DND-41 (cell line): ENCODE results near the gene TSSK6.
A peak's percentile ranks its signal among the peaks of the same experiment; 100 is the strongest.

Experiments used
- ATAC-seq: fragments of 200-7000 bp; cut with Tn5 transposase; 3 replicates; pipeline ENCODE4 v1.9.1; 2021; ENCODE audit warnings: low read depth; ENCODE audit not compliant: insufficient read depth
- DNase-seq: peaks from one replicate; pipeline ENCODE4 v3.0.0-alpha.2; 2020
- H2AFZ ChIP-seq: 2 replicates; pipeline ENCODE4 v1.6.0; 2012; ENCODE audit warnings: low read depth, low read length
- H3K27ac ChIP-seq: 2 replicates; pipeline ENCODE4 v1.5.1; 2012; ENCODE audit warnings: low read length, inconsistent platforms
- H3K27me3 ChIP-seq: fragments of 200-600 bp; sonication (generic); 2 replicates; pipeline ENCODE4 v1.6.0; 2012; ENCODE audit warnings: low read length, mild to moderate bottlenecking, inconsistent platforms; ENCODE audit not compliant: insufficient read depth, poor library complexity
- H3K36me3 ChIP-seq: 2 replicates; pipeline ENCODE4 v1.5.1; 2012; ENCODE audit warnings: low read length, inconsistent platforms; ENCODE audit not compliant: insufficient read depth
- H3K4me1 ChIP-seq: 2 replicates; pipeline ENCODE4 v1.5.1; 2012; ENCODE audit warnings: mild to moderate bottlenecking, low read length; ENCODE audit not compliant: insufficient read depth
- H3K4me2 ChIP-seq: 2 replicates; pipeline ENCODE4 v1.6.0; 2012; ENCODE audit warnings: mild to moderate bottlenecking, moderate library complexity, low read length, inconsistent platforms; ENCODE audit not compliant: insufficient read depth
- H3K4me3 ChIP-seq, 2 experiments: fragments of 200-600 bp in 1 of 2; shearing (Covaris generic) in 1 of 2; 2 replicates each; pipeline ENCODE4 v1.5.1; 2012 to 2016; ENCODE audit warnings: inconsistent platforms in 2 of 2, low read length in 2 of 2, mild to moderate bottlenecking in 2 of 2, low read depth in 1 of 2, moderate library complexity in 1 of 2
- H3K79me2 ChIP-seq: 2 replicates; pipeline ENCODE4 v1.6.0; 2012; ENCODE audit warnings: low read length, inconsistent platforms; ENCODE audit not compliant: insufficient read depth
- H3K9ac ChIP-seq: 2 replicates; pipeline ENCODE4 v1.6.0; 2012; ENCODE audit warnings: low read depth, mild to moderate bottlenecking, inconsistent platforms, low read length, moderate library complexity
- H3K9me3 ChIP-seq: 2 replicates; pipeline ENCODE4 v1.5.1; 2012; ENCODE audit warnings: low read length, moderate library complexity, mild to moderate bottlenecking, inconsistent platforms; ENCODE audit not compliant: insufficient read depth, severe bottlenecking
- H4K20me1 ChIP-seq: 2 replicates; pipeline ENCODE4 v1.6.0; 2012; ENCODE audit warnings: low read length; ENCODE audit not compliant: insufficient read depth
- EZH2 ChIP-seq: IDR thresholded peaks from 3 replicates; pipeline ENCODE4 v1.6.1; 2012; ENCODE audit warnings: borderline replicate concordance, low read depth, mild to moderate bottlenecking, moderate library complexity, low read length, inconsistent platforms; ENCODE audit not compliant: severe bottlenecking
- TF ChIP-seq, protein P1 (sequence below): IDR thresholded peaks from 2 replicates; pipeline ENCODE4 v1.5.1; 2012; ENCODE audit warnings: borderline replicate concordance, low read length, moderate library complexity, mild to moderate bottlenecking; ENCODE audit not compliant: poor library complexity, severe bottlenecking; ENCODE audit errors: extremely low read depth

TSSK6 gene

DNA sequence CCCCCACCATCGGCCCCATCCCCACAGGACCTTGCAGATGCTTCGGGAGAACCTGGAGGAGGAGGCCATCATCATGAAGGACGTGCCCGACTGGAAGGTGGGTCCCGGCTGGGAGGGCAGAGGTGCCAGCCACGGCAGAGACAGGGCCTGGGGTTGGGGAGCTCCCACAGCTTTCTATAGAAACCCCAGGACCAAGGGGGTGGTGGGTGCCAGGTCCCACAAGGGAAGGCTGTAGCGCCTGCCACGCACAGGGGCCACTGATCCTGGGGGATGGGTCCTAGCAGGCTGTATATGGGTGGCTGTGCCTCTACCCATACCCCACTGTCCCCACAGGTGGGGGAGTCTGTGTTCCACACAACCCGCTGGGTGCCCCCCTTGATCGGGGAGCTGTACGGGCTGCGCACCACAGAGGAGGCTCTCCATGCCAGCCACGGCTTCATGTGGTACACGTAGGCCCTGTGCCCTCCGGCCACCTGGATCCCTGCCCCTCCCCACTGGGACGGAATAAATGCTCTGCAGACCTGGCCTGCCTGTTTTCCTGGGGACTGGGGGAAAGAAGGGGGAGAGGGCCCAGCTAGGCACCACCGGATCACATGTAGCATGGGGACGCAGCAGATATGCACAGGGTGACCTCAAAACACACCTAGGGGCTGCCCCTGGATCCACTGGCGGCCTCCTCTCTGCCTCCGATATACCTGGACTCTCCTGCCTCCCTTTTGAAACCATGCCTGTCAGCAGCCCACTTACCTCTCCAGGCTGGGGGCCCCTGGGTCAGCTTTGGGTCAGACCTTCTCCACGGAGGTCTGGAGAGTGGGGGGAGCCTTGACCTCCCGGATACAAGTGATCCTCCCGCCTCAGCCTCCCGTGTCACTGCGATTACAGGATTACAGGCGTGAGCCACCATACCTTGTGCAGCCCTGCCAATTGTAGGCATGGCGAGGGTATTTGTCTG, 12.6 kb upstream of the TSSK6 start:
- Histone ChIP-seq H3K9ac (no peak overlapping the region), H3K27me3 (no peaks in the 10 kb centered on the region), H2AFZ (no peak overlapping the region), H3K4me1 (peaks cover 10% of the 10 kb centered on the region), H3K36me3 (peaks cover 63% of the 10 kb centered on the region), H4K20me1 (peaks cover 52% of the 10 kb centered on the region), H3K27ac (no peak overlapping the region), H3K79me2 (peaks cover 30% of the 10 kb centered on the region), H3K4me3 (no peak overlapping the region), H3K9me3 (no peaks in the 10 kb centered on the region), H3K4me2 (no peak overlapping the region)
- ATAC-seq (no peak), DNase-seq (no peak)
- TF ChIP-seq, protein P1, sequence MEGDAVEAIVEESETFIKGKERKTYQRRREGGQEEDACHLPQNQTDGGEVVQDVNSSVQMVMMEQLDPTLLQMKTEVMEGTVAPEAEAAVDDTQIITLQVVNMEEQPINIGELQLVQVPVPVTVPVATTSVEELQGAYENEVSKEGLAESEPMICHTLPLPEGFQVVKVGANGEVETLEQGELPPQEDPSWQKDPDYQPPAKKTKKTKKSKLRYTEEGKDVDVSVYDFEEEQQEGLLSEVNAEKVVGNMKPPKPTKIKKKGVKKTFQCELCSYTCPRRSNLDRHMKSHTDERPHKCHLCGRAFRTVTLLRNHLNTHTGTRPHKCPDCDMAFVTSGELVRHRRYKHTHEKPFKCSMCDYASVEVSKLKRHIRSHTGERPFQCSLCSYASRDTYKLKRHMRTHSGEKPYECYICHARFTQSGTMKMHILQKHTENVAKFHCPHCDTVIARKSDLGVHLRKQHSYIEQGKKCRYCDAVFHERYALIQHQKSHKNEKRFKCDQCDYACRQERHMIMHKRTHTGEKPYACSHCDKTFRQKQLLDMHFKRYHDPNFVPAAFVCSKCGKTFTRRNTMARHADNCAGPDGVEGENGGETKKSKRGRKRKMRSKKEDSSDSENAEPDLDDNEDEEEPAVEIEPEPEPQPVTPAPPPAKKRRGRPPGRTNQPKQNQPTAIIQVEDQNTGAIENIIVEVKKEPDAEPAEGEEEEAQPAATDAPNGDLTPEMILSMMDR = no peak
- TF ChIP-seq EZH2 = no peak

DNA sequence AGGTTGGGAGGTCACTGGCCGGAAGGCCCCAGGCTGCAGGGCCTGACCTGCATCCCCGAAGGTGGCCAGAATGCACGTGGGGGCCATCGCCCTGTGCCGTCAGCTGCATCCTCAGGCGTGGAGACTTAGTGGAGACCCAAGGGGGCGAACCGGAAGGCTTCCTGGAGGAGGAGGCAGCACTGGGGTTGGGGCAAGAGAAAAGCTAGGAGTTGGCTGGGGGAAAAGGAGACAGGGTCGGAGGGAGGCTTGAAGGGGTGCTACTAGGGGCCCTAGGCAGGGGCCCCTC, 12.0 kb upstream of the TSSK6 start:
- Histone ChIP-seq H3K4me1 (peaks cover 7% of the 10 kb centered on the region), H3K36me3 (peaks cover 63% of the 10 kb centered on the region), H3K79me2 (peaks cover 36% of the 10 kb centered on the region), H3K27ac (peak overlapping the region; percentile 44; the same call in 1 of the 2 replicates), H4K20me1 (peaks cover 51% of the 10 kb centered on the region), H3K9ac (no peak overlapping the region), H3K4me3 (no peak overlapping the region), H2AFZ (no peak overlapping the region), H3K9me3 (no peaks in the 10 kb centered on the region), H3K27me3 (no peaks in the 10 kb centered on the region), H3K4me2 (no peak overlapping the region)
- DNase-seq (no peak), ATAC-seq (no peak)
- TF ChIP-seq EZH2 = no peak
- TF ChIP-seq, protein P1 = no peak

DNA sequence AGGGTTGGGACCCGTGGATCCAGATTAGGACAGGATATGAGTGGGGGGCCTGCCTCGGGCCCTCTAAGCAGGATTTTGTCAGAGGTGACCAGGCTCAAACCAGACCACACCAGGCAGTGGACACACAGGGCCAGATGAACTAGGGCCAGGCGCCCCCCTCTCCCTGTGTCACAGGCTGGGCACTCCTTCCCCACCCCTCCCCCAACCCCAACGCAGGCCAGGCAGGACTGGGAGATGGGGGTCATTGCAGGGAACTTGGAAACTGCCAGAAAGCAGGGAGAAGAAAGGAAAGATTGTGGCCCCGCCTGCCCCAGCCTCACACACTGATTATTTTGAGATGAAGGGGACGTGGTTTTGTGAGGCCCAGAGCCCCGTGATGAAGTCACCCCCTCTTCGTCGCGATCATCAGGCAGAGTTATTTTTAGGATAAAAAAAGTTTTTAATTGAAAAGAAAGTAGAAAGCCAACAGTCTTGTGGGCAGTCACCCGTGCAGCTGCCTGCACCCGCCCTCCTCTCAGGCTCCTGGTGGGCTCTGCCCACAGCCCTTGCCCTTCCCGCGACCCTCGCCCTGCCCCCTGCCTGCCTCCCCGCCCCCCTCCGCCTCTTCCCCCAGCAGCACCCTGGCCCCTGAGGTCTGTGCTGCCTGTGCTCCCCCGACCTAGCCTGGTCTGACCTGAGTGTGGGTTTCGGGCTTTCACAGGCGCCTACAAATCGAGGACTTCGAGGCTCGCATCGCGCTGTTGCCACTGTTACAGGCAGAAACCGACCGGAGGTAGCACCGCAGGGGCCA, 11.4 kb upstream of the TSSK6 start:
- peak; percentile 40 for ATAC-seq
- H2AFZ ChIP-seq = no peak overlapping the region
- no peaks in the 10 kb centered on the region for H3K27me3 ChIP-seq
- peaks cover 41% of the 10 kb centered on the region for H3K79me2 ChIP-seq
- H3K27ac ChIP-seq = peak overlapping the region; percentile 44; the same call in 1 of the 2 replicates
- H3K9me3 ChIP-seq = no peaks in the 10 kb centered on the region
- H3K4me1 ChIP-seq = peaks cover 2% of the 10 kb centered on the region
- peak; percentile 58 for DNase-seq
- no peak overlapping the region for H3K4me2 ChIP-seq
- TF ChIP-seq, protein P1 = no peak
- TF ChIP-seq EZH2 = no peak
- H3K4me3 ChIP-seq = no peak overlapping the region
- peaks cover 63% of the 10 kb centered on the region for H3K36me3 ChIP-seq
- H4K20me1 ChIP-seq = peaks cover 51% of the 10 kb centered on the region
- H3K9ac ChIP-seq = no peak overlapping the region
